Measurements from ENCODE around the gene CAMKMT. TPM values are rescaled to one million over a fixed set of nuclear protein-coding genes. Genes with fewer than 3 reads are reported as not detected.

Gene CAMKMT
- total and polyA plus RNA-seq, 9 of the 15 experiments (the other 6 are each of a cell fraction or from before 2014, with no cell fraction given) = 1.6 to 15.3 (median 7.4) TPM

DNA sequence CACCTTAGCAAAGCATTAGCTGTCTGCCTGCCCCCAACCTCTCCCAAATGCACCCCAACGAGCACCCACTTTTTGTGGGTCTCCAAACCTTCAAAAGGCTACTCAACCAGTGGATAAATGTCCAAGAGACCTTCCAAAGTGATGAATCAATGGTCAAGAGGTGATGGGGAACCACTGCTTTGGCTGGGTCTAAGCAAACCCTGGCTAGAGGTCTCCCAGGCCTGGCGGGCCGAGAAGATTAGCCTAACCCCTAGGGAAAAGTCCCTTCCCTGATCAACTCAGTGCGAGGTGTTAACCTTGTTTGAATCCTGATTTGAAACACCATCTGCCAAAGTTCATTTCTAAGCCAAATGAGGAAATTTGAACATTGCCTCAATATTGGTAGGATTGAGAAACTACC is 435.0 kb downstream of the CAMKMT start:
- no peak overlapping the region for H3K4me3 ChIP-seq
- in situ Hi-C loops (cut with MboI) (no loop called here), intact Hi-C loops (cut with micrococcal nuclease) (no loop called here)
- no peak for FAIRE-seq
- no peak for ATAC-seq
- H3K4me2 ChIP-seq (ENCODE audit: insufficient read depth, low read length) = no peak overlapping the region
- H3K27me3 ChIP-seq (ENCODE audit: control insufficient read depth in 2 of 2, insufficient read depth in 2 of 2, low read length in 2 of 2) = peaks cover 23 to 39% of the 10 kb centered on the region in 2 experiments; a peak in 4 of 5 replicates
- CTCF ChIA-PET (ENCODE audit: low intra/inter-chr PET ratio) = no interaction called here
- WGBS (ENCODE audit: insufficient coverage, low coverage, missing lambda C conversion rate) = 0% methylated on average over 4 of the region's 4 CpGs
- POLR2A ChIA-PET = no interaction called here
- no peak overlapping the region for H3K27ac ChIP-seq (ENCODE audit: extremely low read depth, low read depth, low read length)
- no peaks in the 10 kb centered on the region; the same call in 1 of the 2 replicates for H4K20me1 ChIP-seq (replicated peaks; ENCODE audit: control insufficient read depth, insufficient read depth, low read length)
- H3K36me3 ChIP-seq (ENCODE audit: control insufficient read depth, insufficient read depth, low read length) = no peaks in the 10 kb centered on the region
- no peaks in the 10 kb centered on the region for H3K9me1 ChIP-seq (ENCODE audit: control insufficient read depth, insufficient read depth, low read length)
- no peaks in the 10 kb centered on the region for H3K79me2 ChIP-seq (ENCODE audit: control insufficient read depth, insufficient read depth, low read length)
- no TSS peak for BruUV-seq (replicated peaks)
- no peak overlapping the region for H3K9ac ChIP-seq (ENCODE audit: insufficient read depth in 1 of 2, low read depth in 2 of 2, low read length in 2 of 2)
- no peak for TF ChIP-seq ZNF57 (CRISPR knock-in tag; IDR thresholded peaks at IDR 0.05)
- TF ChIP-seq, protein P1, sequence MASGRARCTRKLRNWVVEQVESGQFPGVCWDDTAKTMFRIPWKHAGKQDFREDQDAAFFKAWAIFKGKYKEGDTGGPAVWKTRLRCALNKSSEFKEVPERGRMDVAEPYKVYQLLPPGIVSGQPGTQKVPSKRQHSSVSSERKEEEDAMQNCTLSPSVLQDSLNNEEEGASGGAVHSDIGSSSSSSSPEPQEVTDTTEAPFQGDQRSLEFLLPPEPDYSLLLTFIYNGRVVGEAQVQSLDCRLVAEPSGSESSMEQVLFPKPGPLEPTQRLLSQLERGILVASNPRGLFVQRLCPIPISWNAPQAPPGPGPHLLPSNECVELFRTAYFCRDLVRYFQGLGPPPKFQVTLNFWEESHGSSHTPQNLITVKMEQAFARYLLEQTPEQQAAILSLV (tag; IDR thresholded peaks at IDR 0.05) = no peak
- TF ChIP-seq NCOA6 (IDR thresholded peaks at IDR 0.05) = no peak
- no peak for TF ChIP-seq ZSCAN29 (IDR thresholded peaks at IDR 0.05)
- TF ChIP-seq HCFC1 (IDR thresholded peaks at IDR 0.05; ENCODE audit: low read depth, low read length) = no peak
- TF ChIP-seq HNRNPK (IDR thresholded peaks at IDR 0.05; ENCODE audit: low read depth, low read length, poor library complexity, severe bottlenecking) = no peak
- no peak for TF ChIP-seq HDAC2 (IDR thresholded peaks at IDR 0.05)
- TF ChIP-seq TRIM28 (IDR thresholded peaks at IDR 0.05) = no peak
- no peak for TF ChIP-seq MAFG (tag; conservative IDR thresholded peaks at IDR 0.05)
- H3K4me1 ChIP-seq (replicated peaks in 1 of 2; ENCODE audit: control insufficient read depth in 2 of 2, insufficient read depth in 2 of 2, low read length in 2 of 2) = peaks cover 0 to 2% of the 10 kb centered on the region in 2 experiments; a peak in 1 of 5 replicates
- no peak for DNase-seq (ENCODE audit: extremely low read depth in 1 of 4, low spot score in 3 of 4)
- no peaks in the 10 kb centered on the region for H3K9me3 ChIP-seq (replicated peaks; ENCODE audit: control insufficient read depth, insufficient read depth, low read depth, low read length)
- H2AFZ ChIP-seq (ENCODE audit: low read depth, low read length) = no peak overlapping the region
